Astrocyte (in vitro differentiated cells and primary cell): ENCODE data around the gene BACH2.

Source experiments
- EZH2 ChIP-seq: IDR thresholded peaks from 2 replicates; pipeline ENCODE4 v1.6.1; 2012; ENCODE audit warnings: mild to moderate bottlenecking, low read length, inconsistent platforms; ENCODE audit not compliant: insufficient read depth
- TF ChIP-seq, protein P1 (sequence below): IDR thresholded peaks from 2 replicates; pipeline ENCODE4 v1.5.1; 2011; ENCODE audit warnings: low read depth, mild to moderate bottlenecking, inconsistent platforms, low read length, moderate library complexity; ENCODE audit not compliant: insufficient read depth

DNA sequence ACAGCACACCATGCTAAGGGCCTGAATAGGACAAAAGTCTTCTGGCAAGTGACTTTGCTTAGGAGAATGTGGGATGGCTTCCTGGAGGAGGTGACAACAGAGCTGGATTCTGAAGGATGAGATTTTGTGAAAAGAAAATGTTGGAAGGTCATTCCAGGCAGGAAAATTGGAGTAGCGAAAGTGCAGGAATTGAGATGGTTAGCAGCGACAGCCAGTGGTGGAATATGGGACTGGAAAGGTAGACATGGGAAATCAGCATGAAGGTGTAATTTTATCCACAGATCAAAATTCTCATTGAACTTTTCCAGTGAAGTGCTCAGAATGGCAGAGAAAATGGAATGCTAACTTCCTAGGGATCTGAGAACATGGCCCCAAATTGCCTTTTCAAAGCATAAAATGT lies 5.7 kb upstream of the BACH2 start:
- TF ChIP-seq, protein P1, sequence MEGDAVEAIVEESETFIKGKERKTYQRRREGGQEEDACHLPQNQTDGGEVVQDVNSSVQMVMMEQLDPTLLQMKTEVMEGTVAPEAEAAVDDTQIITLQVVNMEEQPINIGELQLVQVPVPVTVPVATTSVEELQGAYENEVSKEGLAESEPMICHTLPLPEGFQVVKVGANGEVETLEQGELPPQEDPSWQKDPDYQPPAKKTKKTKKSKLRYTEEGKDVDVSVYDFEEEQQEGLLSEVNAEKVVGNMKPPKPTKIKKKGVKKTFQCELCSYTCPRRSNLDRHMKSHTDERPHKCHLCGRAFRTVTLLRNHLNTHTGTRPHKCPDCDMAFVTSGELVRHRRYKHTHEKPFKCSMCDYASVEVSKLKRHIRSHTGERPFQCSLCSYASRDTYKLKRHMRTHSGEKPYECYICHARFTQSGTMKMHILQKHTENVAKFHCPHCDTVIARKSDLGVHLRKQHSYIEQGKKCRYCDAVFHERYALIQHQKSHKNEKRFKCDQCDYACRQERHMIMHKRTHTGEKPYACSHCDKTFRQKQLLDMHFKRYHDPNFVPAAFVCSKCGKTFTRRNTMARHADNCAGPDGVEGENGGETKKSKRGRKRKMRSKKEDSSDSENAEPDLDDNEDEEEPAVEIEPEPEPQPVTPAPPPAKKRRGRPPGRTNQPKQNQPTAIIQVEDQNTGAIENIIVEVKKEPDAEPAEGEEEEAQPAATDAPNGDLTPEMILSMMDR: no peak
- TF ChIP-seq EZH2: no peak
